ENCODE data around the gene BCL2L2.

DNA sequence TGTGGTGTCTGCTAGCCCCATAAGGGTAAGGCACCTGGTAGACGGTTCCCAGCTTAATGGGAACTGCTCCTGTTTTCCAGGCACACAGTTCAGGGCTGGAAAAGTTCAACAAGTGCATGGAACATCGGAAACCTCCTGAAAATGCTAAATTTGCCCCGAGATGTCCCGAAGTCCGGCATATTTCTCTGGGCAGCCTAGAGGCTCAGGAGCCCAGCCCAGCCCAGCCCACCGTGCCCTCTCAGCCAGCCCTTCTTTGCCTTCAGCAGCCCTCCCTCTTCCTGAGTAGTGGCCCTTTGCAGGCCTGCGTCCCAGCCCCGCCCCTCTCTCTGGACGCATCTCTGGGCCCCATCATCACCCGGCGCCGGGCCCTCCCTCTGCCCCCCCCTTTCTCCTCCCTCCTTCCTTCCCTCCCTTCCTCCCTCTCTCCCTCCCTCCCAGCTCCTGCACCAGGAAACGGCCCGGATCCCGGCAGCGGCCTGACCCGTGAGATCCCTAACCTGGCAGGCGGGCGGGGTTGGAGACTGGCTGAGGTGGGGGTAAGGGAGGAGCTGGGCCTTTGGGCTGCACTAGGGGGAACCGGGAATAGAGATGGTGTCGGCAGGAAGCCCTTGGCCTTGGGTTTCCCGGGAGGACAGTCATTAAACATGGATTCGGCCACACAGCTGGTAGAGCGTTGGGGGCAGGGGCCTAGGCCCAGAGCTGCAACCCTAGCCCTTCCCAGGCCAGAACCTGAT lies at the start of gene BCL2L2:
- TF ChIP-seq EZH2 (IDR thresholded peaks at IDR 0.05; ENCODE audit: low read length, unreplicated experiment): no peak
- TF ChIP-seq, protein P1, sequence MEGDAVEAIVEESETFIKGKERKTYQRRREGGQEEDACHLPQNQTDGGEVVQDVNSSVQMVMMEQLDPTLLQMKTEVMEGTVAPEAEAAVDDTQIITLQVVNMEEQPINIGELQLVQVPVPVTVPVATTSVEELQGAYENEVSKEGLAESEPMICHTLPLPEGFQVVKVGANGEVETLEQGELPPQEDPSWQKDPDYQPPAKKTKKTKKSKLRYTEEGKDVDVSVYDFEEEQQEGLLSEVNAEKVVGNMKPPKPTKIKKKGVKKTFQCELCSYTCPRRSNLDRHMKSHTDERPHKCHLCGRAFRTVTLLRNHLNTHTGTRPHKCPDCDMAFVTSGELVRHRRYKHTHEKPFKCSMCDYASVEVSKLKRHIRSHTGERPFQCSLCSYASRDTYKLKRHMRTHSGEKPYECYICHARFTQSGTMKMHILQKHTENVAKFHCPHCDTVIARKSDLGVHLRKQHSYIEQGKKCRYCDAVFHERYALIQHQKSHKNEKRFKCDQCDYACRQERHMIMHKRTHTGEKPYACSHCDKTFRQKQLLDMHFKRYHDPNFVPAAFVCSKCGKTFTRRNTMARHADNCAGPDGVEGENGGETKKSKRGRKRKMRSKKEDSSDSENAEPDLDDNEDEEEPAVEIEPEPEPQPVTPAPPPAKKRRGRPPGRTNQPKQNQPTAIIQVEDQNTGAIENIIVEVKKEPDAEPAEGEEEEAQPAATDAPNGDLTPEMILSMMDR (conservative IDR thresholded peaks at IDR 0.05; ENCODE audit: low read depth, low read length): no peak
